Caco-2 (cell line): ENCODE results near the gene NFKBIE. TPM values are rescaled to one million over a fixed set of nuclear protein-coding genes. Genes with fewer than 3 reads are reported as not detected.

ENCODE experiments used
- BruUV-seq: library from RNA; stranded (reverse); fragments of 400-500 nt; replicated peaks from 2 replicates; lab custom pipeline; 2021; lab: Mats Ljungman, UMichigan
- CTCF ChIA-PET: fragments of 300-600 bp; sonication (Branson Sonifier 250); formaldehyde crosslinking; loops from one replicate; lab custom pipeline; 2022; ENCODE audit warnings: antibody characterized with exemption; lab: Charles Lee
- POLR2A ChIA-PET: fragments of 300-600 bp; sonication (Branson Sonifier 250); formaldehyde crosslinking; loops from one replicate; lab custom pipeline; 2022; ENCODE audit warnings: antibody characterized with exemption; lab: Charles Lee
- DNase-seq, 2 experiments: peaks; one replicate each; pipeline versions ENCODE4 v3.0.0 to v3.0.0-alpha.2; 2020 to 2022
- H3K27me3 ChIP-seq: replicated peaks from 2 replicates; pipeline ENCODE4 v1.6.0; 2011; ENCODE audit warnings: low read length; ENCODE audit not compliant: control insufficient read depth, insufficient read depth
- H3K36me3 ChIP-seq: 2 replicates; pipeline ENCODE4 v1.5.1; 2011; ENCODE audit warnings: low read length; ENCODE audit not compliant: control insufficient read depth, insufficient read depth
- H3K4me1 ChIP-seq: fragments of 250-450 bp; sonication (Bioruptor Pico); 2 replicates; pipeline ENCODE4 v1.5.1; 2020; ENCODE audit warnings: mild to moderate bottlenecking
- H3K4me3 ChIP-seq: 2 replicates; pipeline ENCODE4 v1.5.1; 2011; ENCODE audit warnings: low read depth, mild to moderate bottlenecking, control low read depth, low read length
- H3K9me3 ChIP-seq: fragments of 250-450 bp; sonication (Bioruptor Pico); 2 replicates; pipeline ENCODE4 v1.5.1; 2020; ENCODE audit warnings: mild to moderate bottlenecking, moderate library complexity
- H3K27ac Mint-ChIP-seq: one replicate; pipeline ENCODE4 v1.8.0; 2022; ENCODE audit warnings: mixed read lengths; ENCODE audit not compliant: unreplicated experiment
- H3K27me3 Mint-ChIP-seq: one replicate; pipeline ENCODE4 v1.8.0; 2022; ENCODE audit warnings: mixed read lengths; ENCODE audit not compliant: insufficient read depth, unreplicated experiment
- H3K36me3 Mint-ChIP-seq: one replicate; pipeline ENCODE4 v1.8.0; 2022; ENCODE audit warnings: mild to moderate bottlenecking, mixed read lengths; ENCODE audit not compliant: insufficient read depth, unreplicated experiment
- H3K4me1 Mint-ChIP-seq: one replicate; pipeline ENCODE4 v1.8.0; 2022; ENCODE audit warnings: low read depth, mixed read lengths; ENCODE audit not compliant: unreplicated experiment
- H3K4me3 Mint-ChIP-seq: one replicate; pipeline ENCODE4 v1.8.0; 2022; ENCODE audit warnings: mild to moderate bottlenecking, moderate library complexity, mixed read lengths; ENCODE audit not compliant: unreplicated experiment
- H3K9me3 Mint-ChIP-seq: one replicate; pipeline ENCODE4 v1.8.0; 2022; ENCODE audit warnings: mixed read lengths; ENCODE audit not compliant: unreplicated experiment
- intact Hi-C: fragments of 100-400 bp; cut with micrococcal nuclease; formaldehyde crosslinking; loops from one replicate; pipeline ENCODE4 v1.10.0; 2022; ENCODE audit not compliant: unreplicated experiment
- total RNA-seq: library from RNA; stranded (reverse); gene quantifications from 2 replicates; pipeline ENCODE4 v1.2.3, GENCODE V29; 2022
- TF ChIP-seq, protein P1 (sequence below), 2 experiments: fragments of 200-600 bp in 1 of 2; IDR thresholded peaks; 1 replicate in 1 of 2; 2 replicates in 1 of 2; pipeline versions ENCODE4 v1.5.1 to v1.8.0; 2011 to 2022; ENCODE audit warnings: antibody characterized with exemption in 1 of 2, control low read depth in 1 of 2, inconsistent platforms in 1 of 2, low read depth in 1 of 2, low read length in 1 of 2, mild to moderate bottlenecking in 1 of 2, moderate library complexity in 1 of 2; ENCODE audit not compliant: insufficient read depth in 1 of 2, severe bottlenecking in 1 of 2, unreplicated experiment in 1 of 2

The NFKBIE gene
- total RNA-seq, 1 experiment from 2014 or later, result 8.4 TPM

DNA sequence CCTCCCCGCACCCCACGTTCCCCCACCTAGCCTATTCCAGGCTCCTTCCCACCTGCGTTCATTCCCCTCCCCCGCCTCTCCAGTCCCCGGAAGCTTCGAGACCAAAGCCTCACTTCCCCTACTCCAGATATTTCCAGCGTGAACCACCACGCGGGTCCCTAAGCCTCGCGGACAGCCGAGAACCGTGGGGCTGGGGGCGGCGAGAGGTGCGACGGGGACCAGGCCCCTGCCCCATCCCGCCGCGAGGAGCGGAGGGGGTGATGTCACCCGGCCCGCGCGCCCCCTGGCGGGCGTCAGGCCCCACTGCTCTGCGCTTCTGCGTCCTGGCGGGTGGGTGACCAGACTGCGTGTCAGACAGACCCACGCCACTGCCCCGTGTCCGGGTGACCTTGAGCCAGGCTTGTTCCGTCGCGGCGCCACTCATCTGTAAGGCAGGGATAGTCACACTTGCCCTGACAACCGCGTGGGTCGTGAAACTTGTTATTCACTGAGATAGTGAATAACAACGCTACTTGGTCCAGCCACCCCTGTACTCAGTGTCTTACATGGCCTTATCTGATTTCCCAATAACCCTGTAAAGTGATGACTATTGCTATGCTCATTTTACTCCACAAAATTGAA is 27.4 kb downstream of the NFKBIE start:
- no peaks in the 10 kb centered on the region for H3K27me3 ChIP-seq
- Mint-ChIP-seq H3K4me1 (peaks cover 17% of the 10 kb centered on the region), H3K9me3 (no peaks in the 10 kb centered on the region), H3K36me3 (peaks cover 14% of the 10 kb centered on the region), H3K27me3 (no peaks in the 10 kb centered on the region), H3K4me3 (peak overlapping the region; percentile 89), H3K27ac (peak overlapping the region; percentile 95)
- ChIA-PET POLR2A (interaction anchor here (1.0 to 1.1 kb wide), 4 partner anchors 9 to 110 kb away, joined by 3 to 5 read pairs (median 4); partner anchors contain the start of genes HSP90AB1, SLC29A1 and TMEM63B), CTCF (interaction anchor here (0.6 to 1.3 kb wide), 8 partner anchors 9 to 141 kb away, joined by 3 to 12 read pairs (median 3); partner anchors contain the start of genes HSP90AB1, SLC29A1, SLC35B2 and TMEM63B)
- H3K4me3 ChIP-seq, result peak overlapping the region; percentile 58
- TF ChIP-seq, protein P1, sequence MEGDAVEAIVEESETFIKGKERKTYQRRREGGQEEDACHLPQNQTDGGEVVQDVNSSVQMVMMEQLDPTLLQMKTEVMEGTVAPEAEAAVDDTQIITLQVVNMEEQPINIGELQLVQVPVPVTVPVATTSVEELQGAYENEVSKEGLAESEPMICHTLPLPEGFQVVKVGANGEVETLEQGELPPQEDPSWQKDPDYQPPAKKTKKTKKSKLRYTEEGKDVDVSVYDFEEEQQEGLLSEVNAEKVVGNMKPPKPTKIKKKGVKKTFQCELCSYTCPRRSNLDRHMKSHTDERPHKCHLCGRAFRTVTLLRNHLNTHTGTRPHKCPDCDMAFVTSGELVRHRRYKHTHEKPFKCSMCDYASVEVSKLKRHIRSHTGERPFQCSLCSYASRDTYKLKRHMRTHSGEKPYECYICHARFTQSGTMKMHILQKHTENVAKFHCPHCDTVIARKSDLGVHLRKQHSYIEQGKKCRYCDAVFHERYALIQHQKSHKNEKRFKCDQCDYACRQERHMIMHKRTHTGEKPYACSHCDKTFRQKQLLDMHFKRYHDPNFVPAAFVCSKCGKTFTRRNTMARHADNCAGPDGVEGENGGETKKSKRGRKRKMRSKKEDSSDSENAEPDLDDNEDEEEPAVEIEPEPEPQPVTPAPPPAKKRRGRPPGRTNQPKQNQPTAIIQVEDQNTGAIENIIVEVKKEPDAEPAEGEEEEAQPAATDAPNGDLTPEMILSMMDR (IDR thresholded peaks at IDR 0.05; ENCODE audit: insufficient read depth in 1 of 2, low read depth in 1 of 2, low read length in 1 of 2, severe bottlenecking in 1 of 2, unreplicated experiment in 1 of 2), result peak; percentile 92 to 93
- peak; percentile 69 to 90 for DNase-seq
- H3K4me1 ChIP-seq, result peaks cover 19% of the 10 kb centered on the region
- BruUV-seq, result TSS peak; percentile 31
- intact Hi-C loops, result loop anchor here (1.0 kb wide), 2 partner anchors 66 to 142 kb away; no protein-coding TSS in a partner anchor
- H3K9me3 ChIP-seq, result no peaks in the 10 kb centered on the region
- no peaks in the 10 kb centered on the region for H3K36me3 ChIP-seq

DNA sequence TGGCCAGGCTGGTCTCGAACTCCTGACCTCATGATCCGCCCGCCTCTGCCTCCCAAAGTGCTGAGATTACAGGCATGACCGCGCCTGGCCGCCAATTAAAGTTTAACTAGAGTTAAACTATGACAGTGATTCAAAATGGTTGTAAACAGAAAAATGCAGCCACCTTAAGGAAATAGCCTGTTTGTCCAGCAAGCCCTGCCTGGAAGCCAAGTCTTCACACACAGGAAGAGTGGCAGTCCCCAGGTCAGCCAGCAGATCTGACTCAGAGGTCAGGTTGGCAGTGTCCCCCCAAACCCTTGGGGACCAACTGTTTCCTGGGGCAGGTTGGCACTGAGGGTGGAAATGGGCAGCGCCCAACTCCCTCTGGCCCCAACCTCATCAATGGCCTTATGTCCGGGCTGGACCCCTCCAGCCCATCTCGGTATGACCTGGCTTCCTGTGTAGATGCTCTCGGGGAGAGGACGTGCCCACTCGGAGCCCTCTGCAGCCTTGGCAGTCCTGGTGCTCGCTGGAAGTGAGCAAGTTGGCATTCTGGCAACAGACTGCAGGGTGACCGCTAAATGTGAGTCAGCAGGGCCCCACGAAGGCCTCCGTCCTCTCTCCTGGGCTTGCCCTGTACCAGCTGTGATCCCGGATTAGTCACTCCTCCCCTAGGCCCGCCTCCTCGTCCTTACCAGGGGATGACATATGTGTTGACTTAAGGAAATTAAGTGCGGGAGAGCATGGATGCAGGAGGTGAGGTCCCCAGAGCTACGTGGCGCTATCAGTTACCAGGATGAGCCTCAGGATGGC is 28.1 kb downstream of the NFKBIE start:
- intact Hi-C loops, result loop anchor here (1.0 kb wide), 1 partner anchor 65 kb away; no protein-coding TSS in a partner anchor
- DNase-seq, result peak; percentile 84 to 91
- BruUV-seq, result TSS peak; percentile 76
- H3K27me3 Mint-ChIP-seq, result no peaks in the 10 kb centered on the region
- H3K4me1 ChIP-seq, result peaks cover 19% of the 10 kb centered on the region
- peaks cover 14% of the 10 kb centered on the region for H3K36me3 Mint-ChIP-seq
- H3K9me3 Mint-ChIP-seq, result no peaks in the 10 kb centered on the region
- no peaks in the 10 kb centered on the region for H3K27me3 ChIP-seq
- H3K9me3 ChIP-seq, result no peaks in the 10 kb centered on the region
- TF ChIP-seq, protein P1 (IDR thresholded peaks at IDR 0.05; ENCODE audit: insufficient read depth in 1 of 2, low read depth in 1 of 2, low read length in 1 of 2, severe bottlenecking in 1 of 2, unreplicated experiment in 1 of 2), result no peak
- ChIA-PET CTCF (interaction anchor here (0.7 to 1.3 kb wide), 8 partner anchors 10 to 141 kb away, joined by 3 to 12 read pairs (median 4); partner anchors contain the start of genes HSP90AB1, SLC35B2 and TMEM63B), POLR2A (interaction anchor here (1.0 to 1.1 kb wide), 4 partner anchors 10 to 110 kb away, joined by 3 to 5 read pairs (median 4); partner anchors contain the start of genes HSP90AB1, SLC29A1 and TMEM63B)
- H3K4me1 Mint-ChIP-seq, result peaks cover 17% of the 10 kb centered on the region
- peak overlapping the region; percentile 58 for H3K4me3 ChIP-seq
- peak overlapping the region; percentile 95 for H3K27ac Mint-ChIP-seq
- H3K4me3 Mint-ChIP-seq, result peak overlapping the region; percentile 89
- H3K36me3 ChIP-seq, result no peaks in the 10 kb centered on the region
